OCI-LY3 (cell line): ENCODE results near the gene EPN1.

Source experiments
- H2AFZ ChIP-seq: fragments of 200-600, 300-600 bp; shearing (Covaris generic); 2 replicates; pipeline ENCODE4 v1.6.0; 2014; ENCODE audit warnings: antibody characterized with exemption, low read depth, low read length
- H3K27ac ChIP-seq: fragments of 200-600, 300-600 bp; sonication (generic); 2 replicates; pipeline ENCODE4 v1.5.1; 2014; ENCODE audit warnings: mild to moderate bottlenecking, low read length, moderate library complexity, mixed read lengths
- H3K27me3 ChIP-seq: fragments of 200-600, 300-600 bp; sonication (generic); 2 replicates; pipeline ENCODE4 v1.6.1; 2014; ENCODE audit warnings: low read depth, low read length, mixed read lengths
- H3K36me3 ChIP-seq: fragments of 200-600, 300-600 bp; sonication (generic); replicated peaks from 2 replicates; pipeline ENCODE3; 2014; ENCODE audit warnings: low read depth, low read length, mixed read lengths
- H3K4me1 ChIP-seq: fragments of 300-600, 200-600 bp; sonication (generic); 2 replicates; pipeline ENCODE4 v1.6.1; 2014; ENCODE audit warnings: low read length, mixed read lengths
- H3K4me2 ChIP-seq: fragments of 200-600, 300-600 bp; sonication (generic); 2 replicates; pipeline ENCODE4 v1.6.1; 2014; ENCODE audit warnings: low read length, mixed read lengths
- H3K4me3 ChIP-seq: fragments of 300-600, 200-600 bp; sonication (generic); 2 replicates; pipeline ENCODE4 v1.5.1; 2014; ENCODE audit warnings: antibody characterized with exemption, mild to moderate bottlenecking, low read length, moderate library complexity
- H3K79me2 ChIP-seq: fragments of 300-600, 200-600 bp; shearing (Covaris generic); 2 replicates; pipeline ENCODE4 v1.6.1; 2014; ENCODE audit warnings: mild to moderate bottlenecking, low read length, mixed read lengths
- H3K9ac ChIP-seq: fragments of 300-600, 200-600 bp; shearing (Covaris generic); 2 replicates; pipeline ENCODE4 v1.6.0; 2014; ENCODE audit warnings: mild to moderate bottlenecking, low read length, moderate library complexity
- H3K9me3 ChIP-seq: fragments of 200-600, 300-600 bp; shearing (Covaris generic); 2 replicates; pipeline ENCODE4 v1.6.1; 2014; ENCODE audit warnings: low read length, mixed read lengths; ENCODE audit not compliant: insufficient read depth
- H4K20me1 ChIP-seq: fragments of 200-600, 300-600 bp; sonication (generic); 2 replicates; pipeline ENCODE4 v1.6.1; 2016; ENCODE audit warnings: low read length, mixed read lengths; ENCODE audit not compliant: insufficient read depth
- EZH2phosphoT487 ChIP-seq: fragments of 200-600 bp; shearing (Covaris generic); IDR thresholded peaks from 2 replicates; pipeline ENCODE4 v1.6.1; 2018; ENCODE audit warnings: antibody characterized with exemption, mixed run types, low read depth
- TF ChIP-seq, protein P1 (sequence below): fragments of 200-600, 300-600 bp; sonication (generic); IDR thresholded peaks from 2 replicates; pipeline ENCODE4 v1.5.1; 2014; ENCODE audit warnings: antibody characterized with exemption, low read length, low read depth

EPN1 gene

DNA sequence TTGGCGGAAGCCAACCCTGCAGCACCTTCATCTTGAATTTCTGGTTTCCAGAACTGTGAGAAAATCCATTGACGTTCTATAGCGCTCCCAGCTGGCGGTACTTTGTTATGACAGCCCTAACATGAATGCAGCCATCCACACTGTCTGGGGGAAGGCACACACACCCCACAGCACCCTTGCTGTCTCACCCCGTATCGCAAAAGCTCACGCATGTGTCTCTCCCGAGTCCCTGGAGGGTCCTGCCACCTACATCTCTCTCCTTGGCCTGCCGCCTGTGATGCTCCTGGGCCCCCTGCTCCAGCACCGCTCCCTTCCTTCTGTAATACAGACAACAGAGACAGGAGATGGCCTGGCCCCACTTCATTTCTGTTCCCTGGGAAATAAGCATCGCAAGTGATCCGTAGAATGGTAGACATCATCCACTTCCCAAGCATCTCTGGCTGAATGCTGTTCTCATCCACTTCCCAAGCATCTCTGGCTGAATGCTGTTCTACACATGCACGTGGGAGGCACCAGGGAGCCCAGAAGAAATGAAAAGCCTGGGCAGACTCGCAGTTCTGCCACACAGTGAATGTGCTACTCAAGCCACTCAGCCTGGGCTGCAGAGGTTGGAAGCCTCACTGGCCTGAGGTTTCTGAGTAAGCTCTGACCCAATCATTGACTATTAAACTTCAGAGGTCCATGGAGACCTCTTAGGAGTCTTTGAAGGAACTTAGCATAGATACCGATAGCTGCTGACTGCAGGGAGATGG, 29.6 kb downstream of the EPN1 start:
- Histone ChIP-seq H3K27ac (no peak overlapping the region), H3K79me2 (no peaks in the 10 kb centered on the region), H3K4me1 (no peaks in the 10 kb centered on the region), H3K9ac (no peak overlapping the region), H3K4me2 (no peak overlapping the region), H3K36me3 (peaks cover 36% of the 10 kb centered on the region), H3K9me3 (no peaks in the 10 kb centered on the region), H4K20me1 (no peaks in the 10 kb centered on the region; the same call in none of the 2 replicates), H3K27me3 (0 out of 2 replicates have a peak, but pooled peaks cover 2% of the 10 kb centered on the region), H2AFZ (no peak overlapping the region), H3K4me3 (no peak overlapping the region)
- TF ChIP-seq, protein P1, sequence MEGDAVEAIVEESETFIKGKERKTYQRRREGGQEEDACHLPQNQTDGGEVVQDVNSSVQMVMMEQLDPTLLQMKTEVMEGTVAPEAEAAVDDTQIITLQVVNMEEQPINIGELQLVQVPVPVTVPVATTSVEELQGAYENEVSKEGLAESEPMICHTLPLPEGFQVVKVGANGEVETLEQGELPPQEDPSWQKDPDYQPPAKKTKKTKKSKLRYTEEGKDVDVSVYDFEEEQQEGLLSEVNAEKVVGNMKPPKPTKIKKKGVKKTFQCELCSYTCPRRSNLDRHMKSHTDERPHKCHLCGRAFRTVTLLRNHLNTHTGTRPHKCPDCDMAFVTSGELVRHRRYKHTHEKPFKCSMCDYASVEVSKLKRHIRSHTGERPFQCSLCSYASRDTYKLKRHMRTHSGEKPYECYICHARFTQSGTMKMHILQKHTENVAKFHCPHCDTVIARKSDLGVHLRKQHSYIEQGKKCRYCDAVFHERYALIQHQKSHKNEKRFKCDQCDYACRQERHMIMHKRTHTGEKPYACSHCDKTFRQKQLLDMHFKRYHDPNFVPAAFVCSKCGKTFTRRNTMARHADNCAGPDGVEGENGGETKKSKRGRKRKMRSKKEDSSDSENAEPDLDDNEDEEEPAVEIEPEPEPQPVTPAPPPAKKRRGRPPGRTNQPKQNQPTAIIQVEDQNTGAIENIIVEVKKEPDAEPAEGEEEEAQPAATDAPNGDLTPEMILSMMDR, result peak; percentile 42
- TF ChIP-seq EZH2phosphoT487, result no peak

- 0 out of 2 replicates have a peak, but pooled peaks cover 2% of the 10 kb centered on the region for H3K27me3 ChIP-seq
- no peak overlapping the region for H3K27ac ChIP-seq
- H3K4me2 ChIP-seq, result no peak overlapping the region
- no peaks in the 10 kb centered on the region for H3K79me2 ChIP-seq
- no peak overlapping the region for H2AFZ ChIP-seq
- no peaks in the 10 kb centered on the region; the same call in none of the 2 replicates for H4K20me1 ChIP-seq
- no peaks in the 10 kb centered on the region for H3K4me1 ChIP-seq
- H3K9me3 ChIP-seq, result no peaks in the 10 kb centered on the region
- no peak overlapping the region for H3K4me3 ChIP-seq
- no peak overlapping the region for H3K9ac ChIP-seq
- TF ChIP-seq, protein P1, result no peak
- no peak for TF ChIP-seq EZH2phosphoT487
- peaks cover 29% of the 10 kb centered on the region for H3K36me3 ChIP-seq
These were observed 30.9 kb downstream of the EPN1 start for GRCh38 chr19:55705972-55706371.

DNA sequence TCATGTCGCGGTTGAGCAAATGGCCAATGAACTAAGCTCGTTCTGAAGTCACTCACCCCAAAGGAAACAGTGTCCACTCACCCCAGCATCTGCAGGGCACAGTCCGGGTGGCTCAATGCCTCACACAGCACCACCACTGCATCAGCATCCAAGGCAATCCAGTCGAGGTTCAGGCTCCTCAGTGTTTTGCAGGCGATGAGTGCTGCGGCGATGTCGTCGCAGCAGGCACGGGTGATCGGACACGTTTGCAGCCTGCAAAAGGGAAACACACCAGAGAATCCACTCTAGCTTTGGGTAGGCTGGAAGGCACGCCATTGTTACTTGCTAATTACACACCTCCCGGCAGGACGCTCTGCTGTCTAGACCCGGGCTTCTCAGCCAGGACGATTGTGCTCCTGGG, 36.7 kb downstream of the EPN1 start:
- Histone ChIP-seq H3K27me3 (0 out of 2 replicates have a peak, but pooled peaks cover 7% of the 10 kb centered on the region), H3K27ac (no peak overlapping the region), H4K20me1 (no peaks in the 10 kb centered on the region), H3K79me2 (no peaks in the 10 kb centered on the region), H3K4me1 (no peaks in the 10 kb centered on the region), H2AFZ (no peak overlapping the region), H3K4me3 (no peak overlapping the region), H3K9ac (no peak overlapping the region), H3K9me3 (no peaks in the 10 kb centered on the region), H3K36me3 (no peaks in the 10 kb centered on the region), H3K4me2 (no peak overlapping the region)
- no peak for TF ChIP-seq EZH2phosphoT487

GRCh38 chr19:55712804-55713631, 38.0 kb downstream of the EPN1 start:
- Histone ChIP-seq H3K36me3 (no peaks in the 10 kb centered on the region), H4K20me1 (no peaks in the 10 kb centered on the region), H3K9ac (no peak overlapping the region), H3K79me2 (no peaks in the 10 kb centered on the region), H3K27me3 (0 out of 2 replicates have a peak, but pooled peaks cover 7% of the 10 kb centered on the region), H2AFZ (no peak overlapping the region), H3K4me1 (no peaks in the 10 kb centered on the region), H3K9me3 (no peaks in the 10 kb centered on the region), H3K4me3 (no peak overlapping the region), H3K27ac (no peak overlapping the region), H3K4me2 (no peak overlapping the region)
- TF ChIP-seq, protein P1, result no peak
- no peak for TF ChIP-seq EZH2phosphoT487
